Cardiac septum (tissue), 1 donor: ENCODE data around the gene ATP2B1. TPM values are rescaled to one million over a fixed set of nuclear protein-coding genes. Genes with fewer than 3 reads are reported as not detected.
"Not testable (repeated sequence)": the region's sequence is repeated elsewhere in the genome, so short reads cannot be mapped to it uniquely, and the experiment has no call there.

ENCODE experiments used
- DNase-seq: peaks from one replicate; pipeline ENCODE4 v3.0.0-alpha.2; 2020; ENCODE audit warnings: low spot score
- intact Hi-C: fragments of 100-400 bp; cut with DNase I; formaldehyde crosslinking; loops from one replicate; pipeline ENCODE4 v1.14.0; 2022
- long read RNA-seq: library from polyadenylated mRNA; unstranded; transcript quantifications from one replicate; pipeline ENCODE4 v2.0.0, GENCODE V29; 2021
- total RNA-seq: library from RNA; stranded (reverse); fragmentation: NEBNext Ultra II Directional; extraction: Animal tissue kit (Norgen Biotek cat#: 25700); gene quantifications from one replicate; pipeline ENCODE4 v1.2.1, GENCODE V29; 2021
- donor health status: DM: no; HTN: no; CAD: no.

Gene ATP2B1
- 25.4 TPM for total RNA-seq
- long read RNA-seq, partial matches to known transcripts: 18 of 39 reads
- long read RNA-seq, other reads (novel, unspliced or antisense): 20 of 39 reads

- intact Hi-C loops: loop anchor here (5.0 kb wide), 1 partner anchor 166 kb away; no protein-coding TSS in a partner anchor
Measured at GRCh38 chr12:89708565-89709156, at the start of gene ATP2B1. Gene ATP2B1, minus strand, starts transcription at chr12:89708838. Its CDS starts 52,952 bp downstream, at chr12:89655886.

GRCh38 chr12:89757987-89758386, 49.3 kb upstream of the ATP2B1 start:
- DNase-seq, intact Hi-C loops: not testable (repeated sequence)

More at GRCh38 chr12:89708565-89709156, at the start of gene ATP2B1:
- DNase-seq: peak; percentile 95

- intact Hi-C loops: no loop called here
- no peak for DNase-seq
Measured at GRCh38 chr12:89756585-89757398, 48.2 kb upstream of the ATP2B1 start.

GRCh38 chr12:89756194-89756584, 47.6 kb upstream of the ATP2B1 start:
- intact Hi-C loops: no loop called here
- no peak for DNase-seq

GRCh38 chr12:89753997-89754396, 45.4 kb upstream of the ATP2B1 start:
- intact Hi-C loops: no loop called here
- DNase-seq: no peak

GRCh38 chr12:89752341-89752740, 43.7 kb upstream of the ATP2B1 start:
- intact Hi-C loops: no loop called here
- no peak for DNase-seq

- no peak for DNase-seq
- intact Hi-C loops: no loop called here
Measured at GRCh38 chr12:89750389-89751351, 42.0 kb upstream of the ATP2B1 start.

GRCh38 chr12:89748791-89749190, 40.2 kb upstream of the ATP2B1 start:
- intact Hi-C loops: no loop called here
- no peak for DNase-seq

- intact Hi-C loops: no loop called here
- DNase-seq: no peak
Measured at GRCh38 chr12:89745286-89745685, 36.6 kb upstream of the ATP2B1 start.

GRCh38 chr12:89742337-89743022, 33.8 kb upstream of the ATP2B1 start:
- intact Hi-C loops: no loop called here
- DNase-seq: no peak

- intact Hi-C loops: no loop called here
- no peak for DNase-seq
Measured at GRCh38 chr12:89740943-89741342, 32.3 kb upstream of the ATP2B1 start.

GRCh38 chr12:89736995-89737394, 28.4 kb upstream of the ATP2B1 start:
- intact Hi-C loops: no loop called here
- DNase-seq: no peak

- intact Hi-C loops: no loop called here
- DNase-seq: no peak
Measured at GRCh38 chr12:89733579-89734201, 25.1 kb upstream of the ATP2B1 start.

- no peak for DNase-seq
- intact Hi-C loops: no loop called here
Measured at GRCh38 chr12:89732522-89732921, 23.9 kb upstream of the ATP2B1 start.

GRCh38 chr12:89731614-89732013, 23.0 kb upstream of the ATP2B1 start:
- intact Hi-C loops: no loop called here
- DNase-seq: no peak

GRCh38 chr12:89731089-89731488, 22.5 kb upstream of the ATP2B1 start:
- intact Hi-C loops: no loop called here
- DNase-seq: no peak

GRCh38 chr12:89729946-89730459, 21.4 kb upstream of the ATP2B1 start:
- DNase-seq: no peak
- intact Hi-C loops: no loop called here

GRCh38 chr12:89723276-89723675, 14.6 kb upstream of the ATP2B1 start:
- intact Hi-C loops: no loop called here
- no peak for DNase-seq
